NOMO-1 treated with DMSO at 0.1 percent for 48 hours (cell line): ENCODE results near the gene MMP28.

Source experiments
- DNase-seq: peaks from one replicate; lab custom pipeline; 2025; ENCODE audit not compliant: unreplicated experiment; lab: John Stamatoyannopoulos, UW

MMP28 gene

DNA sequence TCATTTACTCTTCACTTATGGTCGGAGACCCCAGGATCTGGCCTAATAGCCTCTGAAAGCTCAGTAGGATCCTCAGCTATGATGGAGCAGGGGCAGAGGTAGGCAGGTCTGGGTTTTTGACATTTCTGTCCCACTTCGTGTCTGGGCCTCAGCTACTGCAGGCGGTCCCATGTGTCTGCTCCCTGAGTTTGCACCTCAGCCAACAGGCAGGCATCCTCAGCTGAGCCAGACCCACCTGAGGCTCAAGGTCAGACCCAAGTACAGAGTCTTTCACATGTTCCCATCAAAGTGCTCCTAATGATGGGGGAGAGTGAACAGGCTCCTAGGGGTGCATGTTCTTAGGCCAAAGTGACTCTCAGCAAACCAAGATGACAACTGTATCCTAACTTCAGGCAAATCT is 66.9 kb downstream of the MMP28 start:
- no peak for DNase-seq

DNA sequence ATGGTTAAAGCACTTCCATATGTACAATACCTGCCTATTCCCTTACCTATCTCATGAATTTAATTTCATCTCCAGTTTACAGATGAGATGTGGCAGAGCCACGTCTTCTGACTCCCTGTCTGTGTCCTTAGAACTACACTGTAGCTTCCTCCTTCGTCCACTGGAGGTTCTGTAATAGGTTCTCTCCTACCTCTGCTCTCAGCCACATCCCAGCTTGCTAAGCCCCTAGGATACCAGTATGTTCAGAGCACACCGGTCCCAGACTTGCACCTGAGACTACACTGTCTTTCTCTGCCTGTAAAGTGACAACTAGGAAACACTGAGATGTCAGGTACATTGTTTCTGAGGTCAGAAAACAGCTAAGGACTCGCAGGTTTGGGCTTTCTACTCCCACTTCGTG is 67.8 kb downstream of the MMP28 start:
- no peak for DNase-seq

GRCh38 chr17:35726953-35727460 is 68.4 kb downstream of the MMP28 start:
- DNase-seq, result no peak

DNA sequence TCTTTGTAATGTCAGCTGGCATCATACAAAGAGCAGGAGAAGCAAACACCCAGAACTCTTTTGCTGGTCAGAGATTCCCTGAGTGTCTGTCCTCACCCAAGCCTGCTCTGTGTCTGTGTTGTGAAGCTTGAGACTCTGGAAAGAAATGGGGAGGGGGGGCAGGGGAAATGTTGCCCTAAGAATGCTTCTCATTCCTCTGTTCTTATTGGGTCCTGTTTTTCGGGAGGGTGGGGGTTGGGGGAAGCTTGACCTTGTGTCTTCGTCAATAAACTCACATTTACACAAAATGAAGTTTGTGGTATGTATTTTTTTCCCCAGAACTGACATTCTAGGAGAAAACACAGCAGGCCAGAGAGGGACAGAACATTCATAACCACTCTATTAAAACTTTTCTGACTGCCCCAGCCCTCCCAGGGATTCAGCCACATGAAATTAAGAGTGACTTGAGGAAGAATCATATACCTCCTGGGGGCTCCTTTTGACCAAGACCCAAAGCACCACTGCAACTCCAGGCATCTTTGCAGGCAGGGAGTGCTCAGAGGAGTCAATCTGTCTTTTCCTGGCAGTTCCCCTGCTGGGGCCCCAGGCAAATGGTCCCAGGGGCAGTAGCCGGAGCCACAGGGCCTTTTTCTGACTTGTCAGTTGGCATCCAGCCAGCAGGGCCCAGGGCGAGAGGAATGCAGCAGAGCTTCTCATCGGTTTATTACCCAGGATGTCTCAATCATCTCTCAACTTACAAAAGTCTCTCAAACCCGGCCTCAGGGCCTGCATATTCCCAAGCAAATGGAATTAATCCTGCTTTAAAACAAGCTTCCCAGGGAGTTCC is 69.1 kb downstream of the MMP28 start:
- DNase-seq, result peak; percentile 4

DNA sequence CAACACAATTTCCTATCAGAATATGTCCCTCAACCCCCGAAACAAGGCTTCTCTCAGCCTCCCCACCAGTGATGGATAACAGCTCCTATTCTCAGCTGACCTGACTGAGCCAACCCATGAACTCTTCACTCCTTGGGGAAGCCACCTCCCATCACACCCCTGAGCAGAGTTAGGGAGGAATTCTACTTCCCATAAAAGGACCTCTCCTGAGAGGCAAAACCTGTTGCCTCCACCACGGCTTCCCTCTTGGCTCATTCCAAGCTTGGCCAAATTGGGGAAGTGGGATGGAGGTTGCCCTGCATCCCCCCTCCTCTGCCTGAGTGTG is 69.7 kb downstream of the MMP28 start:
- no peak for DNase-seq

- DNase-seq, result no peak
Observed at GRCh38 chr17:35725058-35725457, 70.4 kb downstream of the MMP28 start.

DNA sequence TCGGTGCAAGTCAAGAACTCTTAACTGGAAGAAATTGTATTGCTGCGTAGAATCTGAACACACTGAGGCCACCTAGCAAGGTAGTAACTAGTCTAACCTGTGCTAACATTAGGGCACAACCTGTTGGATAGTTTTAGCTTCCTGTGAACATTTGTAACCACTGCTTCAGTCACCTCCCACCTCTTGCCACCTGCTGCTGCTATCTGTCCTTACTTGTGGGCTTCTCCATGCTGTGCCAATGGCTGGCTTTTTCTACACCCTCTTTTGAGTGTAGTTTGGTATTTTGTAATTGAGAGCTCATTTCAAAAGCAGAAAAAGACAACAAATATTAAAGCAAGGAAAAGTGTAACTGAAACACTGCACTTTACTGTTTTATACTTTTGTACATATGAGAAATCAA is 71.7 kb downstream of the MMP28 start:
- no peak for DNase-seq

- DNase-seq, result no peak
Observed at GRCh38 chr17:35717475-35717874, 78.0 kb downstream of the MMP28 start.

- no peak for DNase-seq
Observed at GRCh38 chr17:35716897-35717465, 78.5 kb downstream of the MMP28 start.

- DNase-seq, result no peak
Observed at GRCh38 chr17:35716173-35716572, 79.3 kb downstream of the MMP28 start.
